H1 (cell line): ENCODE measurements around the gene TCF4.

Source experiments
- CTCF ChIP-seq, 3 experiments: IDR thresholded peaks; 1 replicate in 2 of 3; 2 replicates in 1 of 3; pipeline versions ENCODE4 v1.5.1 to v1.6.1; 2011; ENCODE audit warnings: low read length in 3 of 3, mild to moderate bottlenecking in 3 of 3, inconsistent platforms in 2 of 3, low read depth in 1 of 3, moderate library complexity in 1 of 3; ENCODE audit not compliant: insufficient read depth in 1 of 3; ENCODE audit errors: control extremely low read depth in 1 of 3
- EP300 ChIP-seq, 2 experiments: IDR thresholded peaks; 1 replicate in 1 of 2; 2 replicates in 1 of 2; pipeline ENCODE4 v1.6.1; 2011 to 2012; ENCODE audit warnings: low read depth in 2 of 2, low read length in 2 of 2, mild to moderate bottlenecking in 2 of 2, borderline replicate concordance in 1 of 2, inconsistent platforms in 1 of 2, moderate library complexity in 1 of 2
- SIN3A ChIP-seq, 2 experiments: IDR thresholded peaks in 1 of 2; conservative IDR thresholded peaks in 1 of 2; 2 replicates each; pipeline ENCODE4 v1.6.1; 2011 to 2012; ENCODE audit warnings: low read length in 2 of 2, improper control_type of control experiment in 1 of 2, low read depth in 1 of 2, mild to moderate bottlenecking in 1 of 2
- ZNF274 ChIP-seq: IDR thresholded peaks from 2 replicates; pipeline ENCODE4 v1.7.0; 2012; ENCODE audit warnings: low read length, borderline replicate concordance; ENCODE audit errors: extremely low read depth

GRCh38 chr18:55250768-55251173, 337.2 kb downstream of the TCF4 start:
- no peak for TF ChIP-seq ZNF274
- no peak for TF ChIP-seq SIN3A (conservative IDR thresholded peaks at IDR 0.05 in 1 of 2, IDR thresholded peaks at IDR 0.05 in 1 of 2; ENCODE audit: low read depth in 1 of 2, low read length in 2 of 2)
- TF ChIP-seq CTCF (IDR thresholded peaks at IDR 0.05; ENCODE audit: control extremely low read depth in 1 of 3, insufficient read depth in 1 of 3, low read depth in 1 of 3, low read length in 3 of 3) = no peak
- TF ChIP-seq EP300 (IDR thresholded peaks at IDR 0.05; ENCODE audit: borderline replicate concordance in 1 of 2, low read depth in 2 of 2, low read length in 2 of 2) = no peak
